ENCODE data around the gene HOXD4. TPM values are rescaled to one million over a fixed set of nuclear protein-coding genes. Genes with fewer than 3 reads are reported as not detected.

The HOXD4 gene
- total RNA-seq, result not detected

GRCh38 chr2:176151442-176152287 lies at the start of gene HOXD4:
HOXD4 (plus strand) TSS chr2:176151550; CDS start chr2:176151634, 84 bp downstream.
- Mint-ChIP-seq H3K27me3 (peaks cover 88% of the 10 kb centered on the region), H3K36me3 (ENCODE audit: low read depth) (no peaks in the 10 kb centered on the region), H3K4me1 (no peaks in the 10 kb centered on the region), H3K9me3 (no peaks in the 10 kb centered on the region), H3K4me3 (no peak within 1 kb of the TSS), H3K27ac (no peak within 1 kb of the TSS)
- CTCF ChIA-PET, result interaction anchor here (1.3 kb wide), 2 partner anchors 13 to 403 kb away, joined by 3 to 6 read pairs; no protein-coding TSS in a partner anchor
- no peak for DNase-seq
- POLR2A ChIA-PET, result interaction anchor here (1.0 kb wide), 1 partner anchor 11 kb away, joined by 3 read pairs; no protein-coding TSS in a partner anchor

GRCh38 chr2:176101842-176102241 lies 49.5 kb upstream of the HOXD4 start:
- DNase-seq, result no peak
- no peak overlapping the region for H3K4me3 Mint-ChIP-seq
- peaks cover 92% of the 10 kb centered on the region for H3K27me3 Mint-ChIP-seq
- POLR2A ChIA-PET, result no interaction called here
- peaks cover 14% of the 10 kb centered on the region for H3K4me1 Mint-ChIP-seq
- CTCF ChIA-PET, result interaction anchor here (1.0 kb wide), 1 partner anchor 38 kb away, joined by 3 read pairs; no protein-coding TSS in a partner anchor
- H3K9me3 Mint-ChIP-seq, result no peaks in the 10 kb centered on the region
- no peak overlapping the region for H3K27ac Mint-ChIP-seq
- H3K36me3 Mint-ChIP-seq (ENCODE audit: low read depth), result peaks cover 5% of the 10 kb centered on the region

GRCh38 chr2:176102309-176102866 lies 49.0 kb upstream of the HOXD4 start:
- Mint-ChIP-seq H3K27ac (no peak overlapping the region), H3K9me3 (no peaks in the 10 kb centered on the region), H3K36me3 (ENCODE audit: low read depth) (peaks cover 5% of the 10 kb centered on the region), H3K4me1 (peaks cover 11% of the 10 kb centered on the region), H3K4me3 (no peak overlapping the region), H3K27me3 (peaks cover 91% of the 10 kb centered on the region)
- ChIA-PET POLR2A (no interaction called here), CTCF (interaction anchor here (0.9 to 1.4 kb wide), 4 partner anchors 8 to 851 kb away, joined by 3 to 4 read pairs (median 4); no protein-coding TSS in a partner anchor)
- no peak for DNase-seq

GRCh38 chr2:176103194-176103593 lies 48.2 kb upstream of the HOXD4 start:
- DNase-seq, result no peak
- H3K4me3 Mint-ChIP-seq, result no peak overlapping the region
- H3K27ac Mint-ChIP-seq, result no peak overlapping the region
- CTCF ChIA-PET, result interaction anchor here (0.9 to 1.4 kb wide), 3 partner anchors 8 to 852 kb away, joined by 4 read pairs; no protein-coding TSS in a partner anchor
- POLR2A ChIA-PET, result no interaction called here
- peaks cover 6% of the 10 kb centered on the region for H3K4me1 Mint-ChIP-seq
- H3K9me3 Mint-ChIP-seq, result no peaks in the 10 kb centered on the region
- H3K27me3 Mint-ChIP-seq, result peaks cover 85% of the 10 kb centered on the region
- peaks cover 5% of the 10 kb centered on the region for H3K36me3 Mint-ChIP-seq (ENCODE audit: low read depth)

- H3K27me3 Mint-ChIP-seq, result peaks cover 83% of the 10 kb centered on the region
- ChIA-PET CTCF (interaction anchor here (0.9 to 1.5 kb wide), 3 partner anchors 10 to 23 kb away, joined by 3 to 7 read pairs (median 4); no protein-coding TSS in a partner anchor), POLR2A (no interaction called here)
- H3K27ac Mint-ChIP-seq, result no peak overlapping the region
- H3K9me3 Mint-ChIP-seq, result no peaks in the 10 kb centered on the region
- DNase-seq, result no peak
- peaks cover 5% of the 10 kb centered on the region for H3K36me3 Mint-ChIP-seq (ENCODE audit: low read depth)
- no peak overlapping the region for H3K4me3 Mint-ChIP-seq
- H3K4me1 Mint-ChIP-seq, result peaks cover 6% of the 10 kb centered on the region
Measured at GRCh38 chr2:176103742-176104315, 47.5 kb upstream of the HOXD4 start.

- no peak overlapping the region for H3K27ac Mint-ChIP-seq
- peaks cover 10% of the 10 kb centered on the region for H3K36me3 Mint-ChIP-seq (ENCODE audit: low read depth)
- H3K4me3 Mint-ChIP-seq, result no peak overlapping the region
- H3K27me3 Mint-ChIP-seq, result peaks cover 83% of the 10 kb centered on the region
- H3K9me3 Mint-ChIP-seq, result no peaks in the 10 kb centered on the region
- H3K4me1 Mint-ChIP-seq, result peaks cover 6% of the 10 kb centered on the region
- no peak for DNase-seq
- CTCF ChIA-PET, result interaction anchor here (0.9 to 1.5 kb wide), 2 partner anchors 10 to 22 kb away, joined by 3 to 7 read pairs; no protein-coding TSS in a partner anchor
- POLR2A ChIA-PET, result no interaction called here
Measured at GRCh38 chr2:176104316-176105077, 46.9 kb upstream of the HOXD4 start.

GRCh38 chr2:176105078-176105729 lies 46.1 kb upstream of the HOXD4 start:
- H3K27me3 Mint-ChIP-seq, result peaks cover 86% of the 10 kb centered on the region
- no peak overlapping the region for H3K27ac Mint-ChIP-seq
- ChIA-PET CTCF (interaction anchor here (0.9 to 1.5 kb wide), 2 partner anchors 11 to 22 kb away, joined by 3 to 7 read pairs; no protein-coding TSS in a partner anchor), POLR2A (no interaction called here)
- H3K4me1 Mint-ChIP-seq, result peaks cover 6% of the 10 kb centered on the region
- H3K36me3 Mint-ChIP-seq (ENCODE audit: low read depth), result peaks cover 10% of the 10 kb centered on the region
- no peaks in the 10 kb centered on the region for H3K9me3 Mint-ChIP-seq
- DNase-seq, result no peak
- H3K4me3 Mint-ChIP-seq, result no peak overlapping the region

GRCh38 chr2:176105730-176106580 lies 45.4 kb upstream of the HOXD4 start:
- POLR2A ChIA-PET, result no interaction called here
- peak overlapping the region; percentile 55 for H3K27ac Mint-ChIP-seq
- H3K27me3 Mint-ChIP-seq, result peaks cover 86% of the 10 kb centered on the region
- peaks cover 10% of the 10 kb centered on the region for H3K36me3 Mint-ChIP-seq (ENCODE audit: low read depth)
- CTCF ChIA-PET, result no interaction called here
- peak overlapping the region; percentile 33 for H3K4me3 Mint-ChIP-seq
- no peaks in the 10 kb centered on the region for H3K9me3 Mint-ChIP-seq
- peaks cover 6% of the 10 kb centered on the region for H3K4me1 Mint-ChIP-seq
- no peak for DNase-seq

GRCh38 chr2:176106581-176107539 lies 44.5 kb upstream of the HOXD4 start, which contains the start of gene HOXD11:
HOXD11 (plus strand) TSS chr2:176107280; CDS start chr2:176107356, 76 bp downstream.
- peak within 1 kb of the TSS; percentile 55 for H3K27ac Mint-ChIP-seq
- H3K27me3 Mint-ChIP-seq, result peaks cover 86% of the 10 kb centered on the region
- H3K4me3 Mint-ChIP-seq, result peak within 1 kb of the TSS; percentile 33
- POLR2A ChIA-PET, result no interaction called here
- H3K4me1 Mint-ChIP-seq, result peaks cover 6% of the 10 kb centered on the region
- DNase-seq, result no peak
- no peaks in the 10 kb centered on the region for H3K9me3 Mint-ChIP-seq
- H3K36me3 Mint-ChIP-seq (ENCODE audit: low read depth), result peaks cover 10% of the 10 kb centered on the region
- CTCF ChIA-PET, result no interaction called here

GRCh38 chr2:176107731-176108181 lies 43.6 kb upstream of the HOXD4 start:
- Mint-ChIP-seq H3K27ac (no peak overlapping the region), H3K27me3 (peaks cover 84% of the 10 kb centered on the region), H3K4me3 (no peak overlapping the region), H3K36me3 (ENCODE audit: low read depth) (peaks cover 10% of the 10 kb centered on the region), H3K9me3 (no peaks in the 10 kb centered on the region), H3K4me1 (peaks cover 6% of the 10 kb centered on the region)
- DNase-seq, result no peak
- ChIA-PET CTCF (no interaction called here), POLR2A (no interaction called here)

Measured in activated CD4-positive, alpha-beta memory T cell treated with anti-CD3 and anti-CD28 coated beads, Interleukin-2, amount 10 ng/mL, durations not matched to agents 7 days and 5 days (primary cell).